GM10266 (cell line): ENCODE measurements around the gene ULBP3.
"Not testable (repeated sequence)": the region's sequence is repeated elsewhere in the genome, so short reads cannot be mapped to it uniquely, and the experiment has no call there.

Source experiments
- DNase-seq: peaks from one replicate; pipeline ENCODE4 v3.0.0; 2012; ENCODE audit errors: extremely low spot score
- CTCF ChIP-seq: IDR thresholded peaks from 2 replicates; pipeline ENCODE4 v1.5.1; 2012; ENCODE audit warnings: mild to moderate bottlenecking, low read depth; ENCODE audit not compliant: control insufficient read depth, insufficient read depth; ENCODE audit errors: missing control alignments

ULBP3 gene

GRCh38 chr6:150079604-150080003, 10.7 kb upstream of the ULBP3 start:
- DNase-seq: no peak

GRCh38 chr6:150078788-150079187, 9.9 kb upstream of the ULBP3 start:
- DNase-seq: no peak
- TF ChIP-seq CTCF: no peak

More at GRCh38 chr6:150079604-150080003, 10.7 kb upstream of the ULBP3 start:
- TF ChIP-seq CTCF: no peak

- no peak for TF ChIP-seq CTCF
- DNase-seq: no peak
Observed at GRCh38 chr6:150076196-150076893, 7.4 kb upstream of the ULBP3 start.

- TF ChIP-seq CTCF: no peak
Observed at GRCh38 chr6:150075034-150075421, 6.1 kb upstream of the ULBP3 start.

GRCh38 chr6:150074396-150075033, 5.6 kb upstream of the ULBP3 start:
- not testable (repeated sequence) for DNase-seq

More at GRCh38 chr6:150075034-150075421, 6.1 kb upstream of the ULBP3 start:
- DNase-seq: no peak

- TF ChIP-seq CTCF: no peak
- DNase-seq: no peak
Observed at GRCh38 chr6:150072201-150072600, 3.3 kb upstream of the ULBP3 start.

- no peak for TF ChIP-seq CTCF
- DNase-seq: no peak
Observed at GRCh38 chr6:150070236-150070818, 1.4 kb upstream of the ULBP3 start.
